HEK293 (cell line): ENCODE data around the gene RBFOX2.

Experiments used
- CTCF ChIA-PET: fragments of 350-600 bp; formaldehyde crosslinking; extraction: SDS; loops from one replicate; lab custom pipeline; 2021; ENCODE audit warnings: antibody characterized with exemption; lab: Yijun Ruan, JAX
- POLR2A ChIA-PET: fragments of 300-600 bp; formaldehyde crosslinking; extraction: SDS; loops from one replicate; lab custom pipeline; 2020; ENCODE audit warnings: antibody characterized with exemption, inconsistent platforms; lab: Yijun Ruan, JAX
- H3K27ac ChIP-seq: fragments of 200-500 bp; sonication (Bioruptor generic); 2 replicates; pipeline ENCODE4 v1.5.1; 2014; ENCODE audit warnings: low read depth, low read length, control low read depth, inconsistent platforms; ENCODE audit errors: extremely low read depth
- H3K36me3 ChIP-seq, 2 experiments: fragments of 200-500 bp in 1 of 2; sonication (Bioruptor generic) in 1 of 2; 1 replicate in 1 of 2; 2 replicates in 1 of 2; pipeline ENCODE4 v1.5.1; 2014 to 2017; ENCODE audit warnings: inconsistent platforms in 2 of 2, low read length in 2 of 2; ENCODE audit not compliant: control insufficient read depth in 2 of 2, insufficient read depth in 1 of 2
- H3K4me1 ChIP-seq: fragments of 200-500 bp; sonication (Bioruptor generic); 2 replicates; pipeline ENCODE4 v1.5.1; 2014; ENCODE audit warnings: mild to moderate bottlenecking, low read length, inconsistent platforms; ENCODE audit not compliant: control insufficient read depth, insufficient read depth
- H3K4me3 ChIP-seq: 2 replicates; pipeline ENCODE4 v1.5.1; 2011; ENCODE audit warnings: low read depth, mild to moderate bottlenecking, control low read depth, low read length, moderate library complexity
- H3K9me3 ChIP-seq: fragments of 200-500 bp; sonication (Bioruptor generic); 2 replicates; pipeline ENCODE4 v1.5.1; 2014; ENCODE audit warnings: low read depth, low read length, inconsistent platforms; ENCODE audit not compliant: control insufficient read depth, insufficient read depth
- ELK4 ChIP-seq: IDR thresholded peaks from 2 replicates; pipeline ENCODE4 v1.6.1; 2011; ENCODE audit warnings: mild to moderate bottlenecking, low read depth, low read length, borderline replicate concordance
- GFI1B ChIP-seq: fragments of 450-650 bp; formaldehyde crosslinking; IDR thresholded peaks from 2 replicates; pipeline ENCODE4 v1.5.1; 2016; ENCODE audit warnings: missing biosample characterization, missing genetic modification characterization
- GLI2 ChIP-seq: fragments of 450-650 bp; formaldehyde crosslinking; IDR thresholded peaks from 2 replicates; pipeline ENCODE4; 2017; ENCODE audit warnings: missing biosample characterization, missing genetic modification characterization, low read depth, borderline replicate concordance
- KLF8 ChIP-seq: fragments of 450-650 bp; formaldehyde crosslinking; IDR thresholded peaks from 2 replicates; pipeline ENCODE4 v1.5.1; 2016; ENCODE audit warnings: missing biosample characterization, missing genetic modification characterization
- REST ChIP-seq: fragments of 450-650 bp; formaldehyde crosslinking; IDR thresholded peaks from 2 replicates; pipeline ENCODE4 v1.5.1; 2016; ENCODE audit warnings: missing biosample characterization, missing genetic modification characterization
- SETDB1 ChIP-seq: IDR thresholded peaks from one replicate; pipeline ENCODE4 v1.6.1; 2017; ENCODE audit warnings: mild to moderate bottlenecking, low read length, moderate library complexity, mixed read lengths; ENCODE audit not compliant: insufficient read length
- ZBTB1 ChIP-seq: fragments of 450-650 bp; formaldehyde crosslinking; IDR thresholded peaks from 2 replicates; pipeline ENCODE4 v1.5.1; 2016; ENCODE audit warnings: missing biosample characterization, missing genetic modification characterization
- ZEB2 ChIP-seq: fragments of 450-650 bp; formaldehyde crosslinking; IDR thresholded peaks from 2 replicates; pipeline ENCODE4 v1.5.1; 2016; ENCODE audit warnings: missing biosample characterization, missing genetic modification characterization
- ZFP37 ChIP-seq: fragments of 450-650 bp; formaldehyde crosslinking; IDR thresholded peaks from 2 replicates; pipeline ENCODE4 v1.5.1; 2016; ENCODE audit warnings: missing biosample characterization, missing genetic modification characterization
- ZNF133 ChIP-seq: fragments of 450-650 bp; formaldehyde crosslinking; IDR thresholded peaks from 2 replicates; pipeline ENCODE4 v1.5.1; 2016; ENCODE audit warnings: missing biosample characterization, missing genetic modification characterization
- ZNF174 ChIP-seq: fragments of 450-650 bp; formaldehyde crosslinking; IDR thresholded peaks from 2 replicates; pipeline ENCODE4 v1.5.0; 2017; ENCODE audit warnings: missing biosample characterization, mild to moderate bottlenecking, missing genetic modification characterization
- ZNF223 ChIP-seq: fragments of 450-650 bp; formaldehyde crosslinking; IDR thresholded peaks from 2 replicates; pipeline ENCODE4 v1.5.1; 2016; ENCODE audit warnings: missing biosample characterization, missing genetic modification characterization
- ZNF302 ChIP-seq: fragments of 450-650 bp; formaldehyde crosslinking; IDR thresholded peaks from 2 replicates; pipeline ENCODE4 v1.5.1; 2016; ENCODE audit warnings: missing biosample characterization, missing genetic modification characterization, low read depth
- ZNF548 ChIP-seq: fragments of 450-650 bp; formaldehyde crosslinking; IDR thresholded peaks from 2 replicates; pipeline ENCODE4 v1.5.1; 2016; ENCODE audit warnings: missing biosample characterization, missing genetic modification characterization
- ZNF664 ChIP-seq: fragments of 450-650 bp; formaldehyde crosslinking; IDR thresholded peaks from 2 replicates; pipeline ENCODE4 v1.5.1; 2016; ENCODE audit warnings: missing biosample characterization, missing genetic modification characterization
- TF ChIP-seq, protein P1 (sequence below): fragments of 450-650 bp; formaldehyde crosslinking; IDR thresholded peaks from 2 replicates; pipeline ENCODE4 v1.5.1; 2016; ENCODE audit warnings: missing biosample characterization, missing genetic modification characterization, low read depth
- TF ChIP-seq, protein P2 (sequence below): fragments of 450-650 bp; formaldehyde crosslinking; IDR thresholded peaks from 2 replicates; pipeline ENCODE4 v1.5.1; 2016; ENCODE audit warnings: missing biosample characterization, missing genetic modification characterization
- TF ChIP-seq, protein P3 (sequence below): fragments of 450-650 bp; formaldehyde crosslinking; conservative IDR thresholded peaks from 2 replicates; pipeline ENCODE4 v1.5.1; 2016; ENCODE audit warnings: low read depth, missing biosample characterization, missing genetic modification characterization

Gene RBFOX2

DNA sequence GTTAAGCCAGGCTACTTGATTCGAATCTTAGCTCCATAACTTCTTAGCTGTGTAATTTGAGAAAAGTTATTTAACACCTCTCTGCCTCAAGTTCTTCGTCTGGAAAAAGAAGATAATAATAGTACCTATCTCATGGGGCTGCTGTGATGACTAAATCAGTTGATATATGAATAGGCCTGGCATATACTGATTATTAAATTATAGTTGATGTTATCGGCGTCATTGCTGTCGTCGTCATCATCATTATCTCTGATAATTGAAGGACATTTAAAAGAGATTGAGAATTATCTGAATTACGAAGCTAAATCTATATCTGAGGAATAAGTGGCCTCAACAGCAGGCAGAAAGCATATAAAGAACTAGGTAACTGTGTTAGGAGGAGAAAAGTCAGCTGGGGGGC, 165.9 kb downstream of the RBFOX2 start (continued):
- no peak for TF ChIP-seq ZNF664
- TF ChIP-seq ZNF548 (tag by site-specific recombination): no peak

DNA sequence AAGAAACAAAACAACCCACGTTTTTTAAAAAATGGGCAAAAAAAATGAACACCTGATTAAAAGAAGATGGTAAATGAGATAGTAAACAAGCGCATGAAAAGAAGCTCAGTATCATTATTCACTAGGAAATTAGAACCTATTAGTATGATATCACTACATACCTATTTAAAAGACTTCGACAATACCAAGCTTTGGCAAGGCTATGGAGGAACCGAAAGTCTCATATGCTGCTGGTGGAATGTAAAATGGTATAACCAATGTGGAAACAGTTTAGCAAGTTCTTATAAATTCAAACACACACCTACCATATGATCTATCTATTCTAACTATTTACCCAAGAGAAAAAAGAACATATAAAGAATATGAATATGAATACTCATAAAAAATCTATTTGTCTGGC, 167.2 kb downstream of the RBFOX2 start:
- CTCF ChIA-PET: interaction anchor here (1.0 kb wide), 1 partner anchor 625 kb away, joined by 3 read pairs; no protein-coding TSS in a partner anchor
- TF ChIP-seq ZFP37 (tag by site-specific recombination) (no peak), GLI2 (tag by site-specific recombination) (no peak), ZNF302 (no peak), ELK4 (no peak), ZNF133 (tag by site-specific recombination) (no peak), REST (tag by site-specific recombination) (no peak), ZNF223 (tag by site-specific recombination) (no peak), GFI1B (tag by site-specific recombination) (no peak), ZEB2 (tag by site-specific recombination) (no peak), KLF8 (no peak), ZBTB1 (tag by site-specific recombination) (no peak), SETDB1 (no peak), ZNF174 (tag by site-specific recombination) (no peak)
- TF ChIP-seq, protein P1, sequence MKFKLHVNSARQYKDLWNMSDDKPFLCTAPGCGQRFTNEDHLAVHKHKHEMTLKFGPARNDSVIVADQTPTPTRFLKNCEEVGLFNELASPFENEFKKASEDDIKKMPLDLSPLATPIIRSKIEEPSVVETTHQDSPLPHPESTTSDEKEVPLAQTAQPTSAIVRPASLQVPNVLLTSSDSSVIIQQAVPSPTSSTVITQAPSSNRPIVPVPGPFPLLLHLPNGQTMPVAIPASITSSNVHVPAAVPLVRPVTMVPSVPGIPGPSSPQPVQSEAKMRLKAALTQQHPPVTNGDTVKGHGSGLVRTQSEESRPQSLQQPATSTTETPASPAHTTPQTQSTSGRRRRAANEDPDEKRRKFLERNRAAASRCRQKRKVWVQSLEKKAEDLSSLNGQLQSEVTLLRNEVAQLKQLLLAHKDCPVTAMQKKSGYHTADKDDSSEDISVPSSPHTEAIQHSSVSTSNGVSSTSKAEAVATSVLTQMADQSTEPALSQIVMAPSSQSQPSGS (tag by site-specific recombination): no peak
- TF ChIP-seq, protein P2, sequence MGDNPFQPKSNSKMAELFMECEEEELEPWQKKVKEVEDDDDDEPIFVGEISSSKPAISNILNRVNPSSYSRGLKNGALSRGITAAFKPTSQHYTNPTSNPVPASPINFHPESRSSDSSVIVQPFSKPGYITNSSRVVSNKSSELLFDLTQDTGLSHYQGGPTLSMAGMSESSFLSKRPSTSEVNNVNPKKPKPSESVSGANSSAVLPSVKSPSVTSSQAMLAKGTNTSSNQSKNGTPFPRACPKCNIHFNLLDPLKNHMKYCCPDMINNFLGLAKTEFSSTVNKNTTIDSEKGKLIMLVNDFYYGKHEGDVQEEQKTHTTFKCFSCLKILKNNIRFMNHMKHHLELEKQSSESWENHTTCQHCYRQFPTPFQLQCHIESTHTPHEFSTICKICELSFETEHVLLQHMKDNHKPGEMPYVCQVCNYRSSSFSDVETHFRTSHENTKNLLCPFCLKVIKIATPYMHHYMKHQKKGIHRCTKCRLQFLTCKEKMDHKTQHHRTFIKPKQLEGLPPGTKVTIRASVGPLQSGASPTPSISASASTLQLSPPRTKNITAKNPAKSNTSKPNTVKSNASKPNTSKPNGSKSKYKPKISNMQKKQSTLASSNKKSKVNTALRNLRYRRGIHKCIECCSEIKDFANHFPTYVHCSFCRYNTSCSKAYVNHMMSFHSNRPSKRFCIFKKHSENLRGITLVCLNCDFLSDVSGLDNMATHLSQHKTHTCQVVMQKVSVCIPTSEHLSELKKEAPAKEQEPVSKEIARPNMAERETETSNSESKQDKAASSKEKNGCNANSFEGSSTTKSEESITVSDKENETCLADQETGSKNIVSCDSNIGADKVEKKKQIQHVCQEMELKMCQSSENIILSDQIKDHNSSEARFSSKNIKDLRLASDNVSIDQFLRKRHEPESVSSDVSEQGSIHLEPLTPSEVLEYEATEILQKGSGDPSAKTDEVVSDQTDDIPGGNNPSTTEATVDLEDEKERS (tag by site-specific recombination): no peak
- TF ChIP-seq, protein P3, sequence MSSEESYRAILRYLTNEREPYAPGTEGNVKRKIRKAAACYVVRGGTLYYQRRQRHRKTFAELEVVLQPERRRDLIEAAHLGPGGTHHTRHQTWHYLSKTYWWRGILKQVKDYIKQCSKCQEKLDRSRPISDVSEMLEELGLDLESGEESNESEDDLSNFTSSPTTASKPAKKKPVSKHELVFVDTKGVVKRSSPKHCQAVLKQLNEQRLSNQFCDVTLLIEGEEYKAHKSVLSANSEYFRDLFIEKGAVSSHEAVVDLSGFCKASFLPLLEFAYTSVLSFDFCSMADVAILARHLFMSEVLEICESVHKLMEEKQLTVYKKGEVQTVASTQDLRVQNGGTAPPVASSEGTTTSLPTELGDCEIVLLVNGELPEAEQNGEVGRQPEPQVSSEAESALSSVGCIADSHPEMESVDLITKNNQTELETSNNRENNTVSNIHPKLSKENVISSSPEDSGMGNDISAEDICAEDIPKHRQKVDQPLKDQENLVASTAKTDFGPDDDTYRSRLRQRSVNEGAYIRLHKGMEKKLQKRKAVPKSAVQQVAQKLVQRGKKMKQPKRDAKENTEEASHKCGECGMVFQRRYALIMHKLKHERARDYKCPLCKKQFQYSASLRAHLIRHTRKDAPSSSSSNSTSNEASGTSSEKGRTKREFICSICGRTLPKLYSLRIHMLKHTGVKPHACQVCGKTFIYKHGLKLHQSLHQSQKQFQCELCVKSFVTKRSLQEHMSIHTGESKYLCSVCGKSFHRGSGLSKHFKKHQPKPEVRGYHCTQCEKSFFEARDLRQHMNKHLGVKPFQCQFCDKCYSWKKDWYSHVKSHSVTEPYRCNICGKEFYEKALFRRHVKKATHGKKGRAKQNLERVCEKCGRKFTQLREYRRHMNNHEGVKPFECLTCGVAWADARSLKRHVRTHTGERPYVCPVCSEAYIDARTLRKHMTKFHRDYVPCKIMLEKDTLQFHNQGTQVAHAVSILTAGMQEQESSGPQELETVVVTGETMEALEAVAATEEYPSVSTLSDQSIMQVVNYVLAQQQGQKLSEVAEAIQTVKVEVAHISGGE (tag by site-specific recombination): no peak
- H3K36me3 ChIP-seq: no peaks in the 10 kb centered on the region
- POLR2A ChIA-PET: no interaction called here
- peaks cover 19% of the 10 kb centered on the region for H3K4me1 ChIP-seq
- no peaks in the 10 kb centered on the region for H3K9me3 ChIP-seq
- no peak overlapping the region for H3K4me3 ChIP-seq
- no peak overlapping the region for H3K27ac ChIP-seq
